Loucy (cell line): Measurements from ENCODE around the gene SHOC2.

Experiments
- EZH2phosphoT487 ChIP-seq: fragments of 200-600 bp; IDR thresholded peaks from 2 replicates; pipeline ENCODE4 v1.6.1; 2018; ENCODE audit warnings: antibody characterized with exemption, mild to moderate bottlenecking, moderate library complexity, borderline replicate concordance
- TF ChIP-seq, protein P1 (sequence below): fragments of 200-600 bp; sonication (generic); conservative IDR thresholded peaks from 2 replicates; pipeline ENCODE4 v1.5.1; 2014; ENCODE audit warnings: mild to moderate bottlenecking, antibody characterized with exemption, low read length

DNA sequence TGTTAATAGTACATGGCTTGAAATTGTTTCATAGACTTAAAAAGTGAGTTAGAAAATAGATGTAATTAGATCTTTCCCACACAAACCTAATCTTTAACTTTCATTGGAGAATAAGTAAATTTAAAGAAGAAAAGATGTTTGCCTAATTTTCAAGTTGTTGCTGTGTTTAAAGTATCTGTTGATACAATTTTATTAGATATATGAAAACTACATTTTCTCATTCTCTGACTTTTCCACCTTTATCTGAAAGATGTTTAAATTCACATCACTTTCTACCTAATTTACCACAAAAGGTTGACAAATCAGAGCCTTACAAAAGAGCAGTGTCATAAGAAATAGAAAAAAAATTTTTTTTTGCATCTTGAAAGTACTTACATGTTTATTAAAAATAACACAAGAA lies 45.8 kb downstream of the SHOC2 start:
- TF ChIP-seq, protein P1, sequence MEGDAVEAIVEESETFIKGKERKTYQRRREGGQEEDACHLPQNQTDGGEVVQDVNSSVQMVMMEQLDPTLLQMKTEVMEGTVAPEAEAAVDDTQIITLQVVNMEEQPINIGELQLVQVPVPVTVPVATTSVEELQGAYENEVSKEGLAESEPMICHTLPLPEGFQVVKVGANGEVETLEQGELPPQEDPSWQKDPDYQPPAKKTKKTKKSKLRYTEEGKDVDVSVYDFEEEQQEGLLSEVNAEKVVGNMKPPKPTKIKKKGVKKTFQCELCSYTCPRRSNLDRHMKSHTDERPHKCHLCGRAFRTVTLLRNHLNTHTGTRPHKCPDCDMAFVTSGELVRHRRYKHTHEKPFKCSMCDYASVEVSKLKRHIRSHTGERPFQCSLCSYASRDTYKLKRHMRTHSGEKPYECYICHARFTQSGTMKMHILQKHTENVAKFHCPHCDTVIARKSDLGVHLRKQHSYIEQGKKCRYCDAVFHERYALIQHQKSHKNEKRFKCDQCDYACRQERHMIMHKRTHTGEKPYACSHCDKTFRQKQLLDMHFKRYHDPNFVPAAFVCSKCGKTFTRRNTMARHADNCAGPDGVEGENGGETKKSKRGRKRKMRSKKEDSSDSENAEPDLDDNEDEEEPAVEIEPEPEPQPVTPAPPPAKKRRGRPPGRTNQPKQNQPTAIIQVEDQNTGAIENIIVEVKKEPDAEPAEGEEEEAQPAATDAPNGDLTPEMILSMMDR, result no peak
- TF ChIP-seq EZH2phosphoT487, result no peak
